GM12878 (cell line): Measurements from ENCODE around the gene PREX1. TPM values are rescaled to one million over a fixed set of nuclear protein-coding genes. Genes with fewer than 3 reads are reported as not detected.

ENCODE experiments used
- ATAC-seq: fragments of 200-7000 bp; cut with Tn5 transposase; 3 replicates; pipeline ENCODE4 v1.9.1; 2020; ENCODE audit warnings: mild to moderate bottlenecking, moderate library complexity
- BruUV-seq: library from RNA; stranded (reverse); fragments of 400-500 nt; replicated peaks from 2 replicates; lab custom pipeline; 2021; lab: Mats Ljungman, UMichigan
- CTCF ChIA-PET: fragments of 300-600 bp; sonication (Branson Sonifier 250); formaldehyde crosslinking; extraction: SDS; loops from one replicate; lab custom pipeline; 2021; ENCODE audit warnings: inconsistent platforms; lab: Yijun Ruan, JAX
- POLR2A ChIA-PET: fragments of 350-600 bp; formaldehyde crosslinking; extraction: SDS; loops from one replicate; lab custom pipeline; 2021; ENCODE audit warnings: inconsistent platforms; lab: Charles Lee
- RAD21 ChIA-PET: fragments of 300-600 bp; sonication (Branson Sonifier 250); formaldehyde crosslinking; loops from one replicate; lab custom pipeline; 2023; ENCODE audit warnings: antibody characterized with exemption; ENCODE audit not compliant: unreplicated experiment; lab: Charles Lee
- SMC1A ChIA-PET: fragments of 300-600 bp; sonication (Branson Sonifier 250); formaldehyde crosslinking; loops from one replicate; lab custom pipeline; 2023; ENCODE audit not compliant: unreplicated experiment, uncharacterized antibody; lab: Charles Lee
- DNase-seq: peaks from one replicate; pipeline ENCODE4 v3.0.0-alpha.2; 2011; ENCODE audit warnings: low read depth, low spot score
- FAIRE-seq: peaks from 3 replicates; lab custom pipeline; 2011; peaks lifted over from hg19 to GRCh38; lab: Jason Lieb, UNC
- H2AFZ ChIP-seq: 2 replicates; pipeline ENCODE4 v1.6.0; 2011; ENCODE audit warnings: low read depth, low read length, control low read depth; ENCODE audit not compliant: control insufficient read depth
- H3K27ac ChIP-seq: 2 replicates; pipeline ENCODE4 v1.5.1; 2011; ENCODE audit warnings: control low read depth; ENCODE audit not compliant: control insufficient read depth, insufficient read depth
- H3K27me3 ChIP-seq, 2 experiments: replicated peaks in 1 of 2; 2 replicates each; pipeline versions ENCODE4 v1.6.0 to v1.6.1; 2011; ENCODE audit warnings: low read length in 1 of 2; ENCODE audit not compliant: control insufficient read depth in 2 of 2, insufficient read depth in 2 of 2
- H3K36me3 ChIP-seq, 2 experiments: 2 replicates each; pipeline ENCODE4 v1.5.1; 2011; ENCODE audit warnings: low read length in 1 of 2; ENCODE audit not compliant: control insufficient read depth in 2 of 2, insufficient read depth in 2 of 2
- H3K4me1 ChIP-seq: 2 replicates; pipeline ENCODE4 v1.6.1; 2011; ENCODE audit warnings: mild to moderate bottlenecking, low read length, moderate library complexity, mixed read lengths; ENCODE audit not compliant: control insufficient read depth, insufficient read depth
- H3K4me2 ChIP-seq: 2 replicates; pipeline ENCODE4 v1.6.0; 2011; ENCODE audit warnings: control low read depth; ENCODE audit not compliant: control insufficient read depth, insufficient read depth
- H3K4me3 ChIP-seq: fragments of 200-600 bp; sonication (generic); 2 replicates; pipeline ENCODE4 v1.5.1; 2016
- H3K79me2 ChIP-seq: 2 replicates; pipeline ENCODE4 v1.6.0; 2011; ENCODE audit warnings: low read length; ENCODE audit not compliant: control insufficient read depth, insufficient read depth
- H3K9ac ChIP-seq: 2 replicates; pipeline ENCODE4 v1.8.0; 2011; ENCODE audit warnings: low read length, control low read depth, mixed read lengths; ENCODE audit not compliant: control insufficient read depth, insufficient read depth
- H3K9me3 ChIP-seq: replicated peaks from 3 replicates; pipeline ENCODE4 v1.5.1; 2011; ENCODE audit warnings: mild to moderate bottlenecking, low read length; ENCODE audit not compliant: control insufficient read depth, insufficient read depth
- H4K20me1 ChIP-seq: 2 replicates; pipeline ENCODE4 v1.6.0; 2011; ENCODE audit not compliant: control insufficient read depth, insufficient read depth
- BACH1 ChIP-seq: fragments of 450-650 bp; IDR thresholded peaks from 2 replicates; pipeline ENCODE4 v1.6.1; 2017; ENCODE audit warnings: mild to moderate bottlenecking, borderline replicate concordance
- RAD51 ChIP-seq: fragments of 450-650 bp; IDR thresholded peaks from 2 replicates; pipeline ENCODE4 v1.6.1; 2016; ENCODE audit warnings: moderate library complexity, mild to moderate bottlenecking, inconsistent platforms
- SMARCA5 ChIP-seq: fragments of 450-650 bp; IDR thresholded peaks from 2 replicates; pipeline ENCODE4 v1.6.1; 2017; ENCODE audit warnings: mild to moderate bottlenecking
- SPI1 ChIP-seq: IDR thresholded peaks from 2 replicates; pipeline ENCODE4 v1.6.1; 2011; ENCODE audit warnings: low read depth, mild to moderate bottlenecking, low read length, moderate library complexity, borderline replicate concordance; ENCODE audit not compliant: insufficient read depth
- ZNF217 ChIP-seq: fragments of 450-650 bp; IDR thresholded peaks from 2 replicates; pipeline ENCODE4 v1.6.1; 2017; ENCODE audit warnings: antibody characterized with exemption, mild to moderate bottlenecking
- WGBS: methylation state at CpG from one replicate; pipeline ENCODE4 v1.1.6; 2016; ENCODE audit warnings: low lambda C conversion rate; ENCODE audit not compliant: insufficient replicate concordance, insufficient coverage; ENCODE audit errors: missing lambda C conversion rate; 5-methylcytosine and 5-hydroxymethylcytosine counted together
- in situ Hi-C: fragments of 300-500 bp; cut with MboI; formaldehyde crosslinking; loops from 9 replicates; pipeline ENCODE4 v1.14.3; 2018; ENCODE audit warnings: mixed read lengths
- intact Hi-C: fragments of 100-400 bp; cut with micrococcal nuclease; formaldehyde crosslinking; loops from one replicate; pipeline ENCODE4 v1.14.2; 2022; ENCODE audit not compliant: unreplicated experiment
- polyA plus RNA-seq, 11 experiments: library from polyadenylated mRNA; depleted of rRNA in 4 of 11; unstranded in 6 of 11; stranded (reverse) in 5 of 11; fragments of >200 nt; fragmentation: Nextera tagmentation in 4 of 11; fragmentation: Illumina TruSeq in 1 of 11; extraction: Ambion mirVana in 4 of 11; extraction: Trizol in 1 of 11; gene quantifications; 1 replicate in 1 of 11; 2 replicates in 10 of 11; pipeline versions ENCODE4 v1.2.1 to v1.2.3, GENCODE V29; 2011 to 2016; ENCODE audit warnings: inconsistent platforms in 2 of 11, missing spikeins in 2 of 11, low read depth in 1 of 11
- total RNA-seq, 4 experiments: library from RNA; depleted of rRNA in 3 of 4; stranded (reverse); fragments of >200 nt in 3 of 4; fragmentation: Illumina TruSeq in 1 of 4; extraction: Trizol in 1 of 4; gene quantifications; 2 replicates each; pipeline versions ENCODE4 v1.2.1 to v1.2.3, GENCODE V29; 2013 to 2021
- TF ChIP-seq, protein P1 (sequence below): IDR thresholded peaks from 2 replicates; pipeline ENCODE4 v1.6.1; 2012; ENCODE audit warnings: improper control_type of control experiment, low read depth, low read length; ENCODE audit not compliant: insufficient replicate concordance
- TF ChIP-seq, protein P2 (sequence below): IDR thresholded peaks from 2 replicates; pipeline ENCODE4 v1.6.1; 2011; ENCODE audit warnings: borderline replicate concordance, low read depth, mild to moderate bottlenecking, moderate library complexity, mixed read lengths, low read length; ENCODE audit not compliant: insufficient read depth; ENCODE audit errors: extremely low read length

The PREX1 gene
- total and polyA plus RNA-seq, 10 of the 15 experiments (the other 5 are each of a cell fraction or from before 2014, with no cell fraction given): 2.6 to 114 (median 38.9) TPM

- Histone ChIP-seq H3K27ac (no peak overlapping the region; the same call in 1 of the 2 replicates), H3K9me3 (no peaks in the 10 kb centered on the region), H3K36me3 (no peaks in the 10 kb centered on the region), H3K27me3 (no peaks in the 10 kb centered on the region), H3K4me1 (peaks cover 42% of the 10 kb centered on the region), H3K9ac (no peak overlapping the region), H3K4me2 (peak overlapping the region; percentile 34; the same call in 1 of the 2 replicates), H3K4me3 (no peak overlapping the region), H4K20me1 (no peaks in the 10 kb centered on the region), H2AFZ (no peak overlapping the region), H3K79me2 (no peaks in the 10 kb centered on the region)
- 0% methylated on average over 1 of the region's 1 CpG for WGBS
- in situ Hi-C loops: no loop called here
- ChIA-PET SMC1A (interaction anchor here (1.0 to 3.0 kb wide), 6 partner anchors 11 to 43 kb away, joined by 3 to 11 read pairs (median 6); no protein-coding TSS in a partner anchor), RAD21 (interaction anchor here (0.6 to 1.6 kb wide), 3 partner anchors 37 to 124 kb away, joined by 3 to 6 read pairs (median 4); no protein-coding TSS in a partner anchor), CTCF (interaction anchor here (1.2 to 2.7 kb wide), 3 partner anchors 11 to 14 kb away, joined by 3 to 9 read pairs (median 7); no protein-coding TSS in a partner anchor), POLR2A (interaction anchor here (0.7 to 3.6 kb wide), 4 partner anchors 12 to 375 kb away, joined by 3 to 28 read pairs (median 4); no protein-coding TSS in a partner anchor)
- DNase-seq (no peak), FAIRE-seq (no peak), ATAC-seq (no peak)
- BruUV-seq: no TSS peak
- TF ChIP-seq BACH1 (no peak), ZNF217 (peak; percentile 66; the same call in 1 of the 2 replicates), RAD51 (peak; percentile 80), SMARCA5 (peak; percentile 32; the same call in 1 of the 2 replicates), SPI1 (peak; percentile 38; the same call in 1 of the 2 replicates)
- TF ChIP-seq, protein P1, sequence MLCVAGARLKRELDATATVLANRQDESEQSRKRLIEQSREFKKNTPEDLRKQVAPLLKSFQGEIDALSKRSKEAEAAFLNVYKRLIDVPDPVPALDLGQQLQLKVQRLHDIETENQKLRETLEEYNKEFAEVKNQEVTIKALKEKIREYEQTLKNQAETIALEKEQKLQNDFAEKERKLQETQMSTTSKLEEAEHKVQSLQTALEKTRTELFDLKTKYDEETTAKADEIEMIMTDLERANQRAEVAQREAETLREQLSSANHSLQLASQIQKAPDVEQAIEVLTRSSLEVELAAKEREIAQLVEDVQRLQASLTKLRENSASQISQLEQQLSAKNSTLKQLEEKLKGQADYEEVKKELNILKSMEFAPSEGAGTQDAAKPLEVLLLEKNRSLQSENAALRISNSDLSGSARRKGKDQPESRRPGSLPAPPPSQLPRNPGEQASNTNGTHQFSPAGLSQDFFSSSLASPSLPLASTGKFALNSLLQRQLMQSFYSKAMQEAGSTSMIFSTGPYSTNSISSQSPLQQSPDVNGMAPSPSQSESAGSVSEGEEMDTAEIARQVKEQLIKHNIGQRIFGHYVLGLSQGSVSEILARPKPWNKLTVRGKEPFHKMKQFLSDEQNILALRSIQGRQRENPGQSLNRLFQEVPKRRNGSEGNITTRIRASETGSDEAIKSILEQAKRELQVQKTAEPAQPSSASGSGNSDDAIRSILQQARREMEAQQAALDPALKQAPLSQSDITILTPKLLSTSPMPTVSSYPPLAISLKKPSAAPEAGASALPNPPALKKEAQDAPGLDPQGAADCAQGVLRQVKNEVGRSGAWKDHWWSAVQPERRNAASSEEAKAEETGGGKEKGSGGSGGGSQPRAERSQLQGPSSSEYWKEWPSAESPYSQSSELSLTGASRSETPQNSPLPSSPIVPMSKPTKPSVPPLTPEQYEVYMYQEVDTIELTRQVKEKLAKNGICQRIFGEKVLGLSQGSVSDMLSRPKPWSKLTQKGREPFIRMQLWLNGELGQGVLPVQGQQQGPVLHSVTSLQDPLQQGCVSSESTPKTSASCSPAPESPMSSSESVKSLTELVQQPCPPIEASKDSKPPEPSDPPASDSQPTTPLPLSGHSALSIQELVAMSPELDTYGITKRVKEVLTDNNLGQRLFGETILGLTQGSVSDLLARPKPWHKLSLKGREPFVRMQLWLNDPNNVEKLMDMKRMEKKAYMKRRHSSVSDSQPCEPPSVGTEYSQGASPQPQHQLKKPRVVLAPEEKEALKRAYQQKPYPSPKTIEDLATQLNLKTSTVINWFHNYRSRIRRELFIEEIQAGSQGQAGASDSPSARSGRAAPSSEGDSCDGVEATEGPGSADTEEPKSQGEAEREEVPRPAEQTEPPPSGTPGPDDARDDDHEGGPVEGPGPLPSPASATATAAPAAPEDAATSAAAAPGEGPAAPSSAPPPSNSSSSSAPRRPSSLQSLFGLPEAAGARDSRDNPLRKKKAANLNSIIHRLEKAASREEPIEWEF: no peak
- TF ChIP-seq, protein P2, sequence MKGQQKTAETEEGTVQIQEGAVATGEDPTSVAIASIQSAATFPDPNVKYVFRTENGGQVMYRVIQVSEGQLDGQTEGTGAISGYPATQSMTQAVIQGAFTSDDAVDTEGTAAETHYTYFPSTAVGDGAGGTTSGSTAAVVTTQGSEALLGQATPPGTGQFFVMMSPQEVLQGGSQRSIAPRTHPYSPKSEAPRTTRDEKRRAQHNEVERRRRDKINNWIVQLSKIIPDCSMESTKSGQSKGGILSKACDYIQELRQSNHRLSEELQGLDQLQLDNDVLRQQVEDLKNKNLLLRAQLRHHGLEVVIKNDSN: peak; percentile 42
- intact Hi-C loops: no loop called here
These were observed 34.5 kb upstream of the PREX1 start for GRCh38 chr20:48862279-48862678.
